Astrocyte of the spinal cord (primary cell): Measurements from ENCODE around the gene CRK.

Experiments used
- DNase-seq: peaks from one replicate; pipeline ENCODE4 v3.0.0; 2011; ENCODE audit warnings: low read depth, low spot score
- H3K4me3 ChIP-seq: 2 replicates; pipeline ENCODE4 v1.5.1; 2011; ENCODE audit warnings: low read depth, mild to moderate bottlenecking, low read length, moderate library complexity
- in situ Hi-C: cut with HindIII; loops from 2 replicates; pipeline ENCODE4 v1.10.0; 2017; ENCODE audit warnings: low sequenced_read_pairs
- TF ChIP-seq, protein P1 (sequence below): IDR thresholded peaks from 2 replicates; pipeline ENCODE4 v1.5.1; 2012; ENCODE audit warnings: low read depth, mild to moderate bottlenecking, low read length, inconsistent platforms

Gene CRK

DNA sequence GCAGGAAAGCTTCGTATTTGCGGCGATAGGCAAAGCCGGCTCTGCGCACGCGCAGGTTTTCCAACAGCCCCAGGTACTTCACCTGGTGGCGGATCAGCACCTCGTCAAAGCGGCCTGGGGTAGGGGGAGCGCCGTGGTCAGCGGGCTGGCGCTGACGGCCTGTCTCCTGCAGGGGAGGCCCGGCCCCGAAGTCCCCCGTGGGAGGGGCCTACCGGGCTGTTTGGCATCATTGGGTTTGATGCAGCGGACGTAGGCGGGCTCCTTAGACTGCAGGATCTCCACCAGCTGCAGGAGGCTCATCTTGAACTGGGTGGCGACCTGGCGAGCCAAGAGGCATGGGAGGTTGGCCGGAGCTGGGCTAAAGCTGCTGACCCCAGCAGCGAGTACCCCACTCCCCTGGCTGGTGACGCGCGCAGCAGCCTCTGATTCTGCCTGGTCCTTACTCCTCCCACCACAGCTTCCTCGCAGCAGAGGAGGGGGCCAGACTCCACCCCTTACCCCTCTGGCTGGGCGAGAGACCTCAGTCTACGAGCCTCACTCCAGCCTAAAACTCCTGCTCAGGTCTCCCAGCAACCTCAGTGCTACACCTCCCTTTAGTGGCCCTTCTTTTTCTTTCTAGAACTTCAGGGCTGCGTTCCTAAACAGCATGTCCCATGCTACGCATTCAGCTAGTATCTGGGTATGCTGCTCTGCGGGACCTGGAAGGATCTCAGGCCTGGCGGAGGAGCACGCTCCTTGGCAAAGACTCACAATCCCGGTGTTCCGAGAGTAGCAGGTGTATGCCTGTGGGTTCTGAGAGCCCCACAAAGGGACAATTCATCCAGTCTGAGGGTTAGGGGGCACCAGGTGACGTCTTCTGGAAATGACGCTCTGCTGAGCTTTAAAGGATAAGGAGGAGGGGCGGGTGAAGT lies 16.1 kb upstream of the CRK start:
- in situ Hi-C loops, result no loop called here
- H3K4me3 ChIP-seq, result no peak overlapping the region
- TF ChIP-seq, protein P1, sequence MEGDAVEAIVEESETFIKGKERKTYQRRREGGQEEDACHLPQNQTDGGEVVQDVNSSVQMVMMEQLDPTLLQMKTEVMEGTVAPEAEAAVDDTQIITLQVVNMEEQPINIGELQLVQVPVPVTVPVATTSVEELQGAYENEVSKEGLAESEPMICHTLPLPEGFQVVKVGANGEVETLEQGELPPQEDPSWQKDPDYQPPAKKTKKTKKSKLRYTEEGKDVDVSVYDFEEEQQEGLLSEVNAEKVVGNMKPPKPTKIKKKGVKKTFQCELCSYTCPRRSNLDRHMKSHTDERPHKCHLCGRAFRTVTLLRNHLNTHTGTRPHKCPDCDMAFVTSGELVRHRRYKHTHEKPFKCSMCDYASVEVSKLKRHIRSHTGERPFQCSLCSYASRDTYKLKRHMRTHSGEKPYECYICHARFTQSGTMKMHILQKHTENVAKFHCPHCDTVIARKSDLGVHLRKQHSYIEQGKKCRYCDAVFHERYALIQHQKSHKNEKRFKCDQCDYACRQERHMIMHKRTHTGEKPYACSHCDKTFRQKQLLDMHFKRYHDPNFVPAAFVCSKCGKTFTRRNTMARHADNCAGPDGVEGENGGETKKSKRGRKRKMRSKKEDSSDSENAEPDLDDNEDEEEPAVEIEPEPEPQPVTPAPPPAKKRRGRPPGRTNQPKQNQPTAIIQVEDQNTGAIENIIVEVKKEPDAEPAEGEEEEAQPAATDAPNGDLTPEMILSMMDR, result no peak
- DNase-seq, result no peak

DNA sequence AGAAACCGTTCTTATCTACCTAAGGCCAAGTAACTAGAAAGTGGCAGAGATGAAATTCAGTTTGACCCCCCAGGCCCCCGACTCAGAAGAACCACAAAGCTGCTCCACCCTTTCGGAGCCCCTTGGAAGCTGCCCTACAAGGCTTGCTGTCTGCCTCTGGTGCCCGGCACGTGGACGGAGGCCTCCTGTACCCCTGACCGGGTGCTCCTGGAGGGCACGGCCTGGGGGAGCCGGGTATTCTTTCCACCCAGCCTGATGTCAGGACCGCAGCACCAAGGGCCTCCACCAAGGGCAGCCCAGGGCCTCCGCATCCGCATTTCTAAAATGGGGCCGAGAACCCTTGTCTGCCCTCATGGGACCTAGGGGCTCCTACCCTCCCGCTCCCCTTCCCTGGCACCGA lies 15.5 kb upstream of the CRK start:
- TF ChIP-seq, protein P1, result no peak
- in situ Hi-C loops, result no loop called here
- H3K4me3 ChIP-seq, result no peak overlapping the region
- DNase-seq, result no peak

DNA sequence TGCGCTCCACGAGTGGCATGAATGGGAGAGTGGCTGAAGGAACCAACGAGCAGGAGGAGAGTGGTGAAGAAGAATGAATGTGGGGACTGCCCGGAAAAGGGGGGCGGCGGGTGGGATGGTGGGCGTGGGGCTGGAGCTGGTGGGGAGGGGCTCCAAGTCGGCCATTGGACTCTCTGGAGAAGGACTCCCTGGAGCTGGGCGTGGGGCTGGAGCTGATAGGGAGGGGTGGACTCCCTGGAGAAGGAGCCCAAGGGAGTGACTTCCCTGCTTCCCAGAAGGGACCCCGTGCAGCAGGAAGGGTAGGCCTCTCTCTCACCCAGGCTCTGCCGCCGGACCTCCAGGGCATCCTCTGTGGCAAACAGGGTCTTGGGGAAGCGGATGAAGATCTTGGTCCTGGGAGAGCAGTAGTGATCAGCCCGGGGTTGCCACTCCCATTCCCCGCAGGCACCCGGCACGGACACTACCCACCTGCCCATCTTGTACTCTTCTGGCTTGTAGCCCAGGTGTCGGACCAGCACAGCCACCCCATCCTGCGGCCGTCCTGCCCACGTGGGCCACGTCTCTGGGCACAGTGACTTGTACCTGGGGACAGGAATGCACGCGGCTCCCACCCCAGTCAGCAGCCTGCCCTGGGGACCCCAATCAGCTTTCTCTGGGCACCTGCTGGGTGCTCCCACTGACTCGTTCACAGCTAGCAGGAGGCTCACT lies 14.9 kb upstream of the CRK start:
- no peak overlapping the region for H3K4me3 ChIP-seq
- DNase-seq, result no peak
- in situ Hi-C loops, result no loop called here
- TF ChIP-seq, protein P1, result no peak

DNA sequence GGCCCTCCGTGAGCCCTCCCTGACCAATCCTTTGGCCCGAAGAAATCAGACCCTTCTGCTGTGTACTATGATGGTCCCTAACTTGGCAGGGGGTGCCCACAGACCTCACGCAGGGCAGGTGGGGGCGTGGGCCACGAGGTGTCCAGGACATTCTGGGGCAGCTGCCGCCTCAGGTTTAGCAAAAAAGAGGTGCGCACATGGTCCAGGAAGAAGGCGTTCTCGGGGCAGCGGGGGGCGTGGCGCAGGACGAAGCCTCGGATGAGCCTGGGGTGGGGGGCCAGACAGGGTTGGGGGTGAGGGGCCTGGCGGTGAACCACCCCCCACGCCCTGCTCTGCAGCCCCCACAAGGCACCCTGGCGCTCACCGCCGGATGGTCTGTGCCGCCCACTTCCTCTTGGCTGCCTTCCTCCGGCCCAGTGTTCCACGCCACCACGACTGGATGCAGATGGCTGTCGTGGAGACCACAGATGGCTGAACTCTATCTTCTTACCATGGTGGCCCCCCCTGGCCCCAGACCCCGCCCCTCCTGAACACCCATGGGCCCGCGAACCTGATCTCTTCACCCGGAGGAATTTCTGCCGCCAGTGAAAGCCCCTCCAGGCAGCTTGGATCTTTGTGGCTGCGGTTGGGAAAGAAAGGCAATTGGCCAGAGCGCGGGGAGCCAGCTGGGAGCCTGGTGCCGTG lies 14.2 kb upstream of the CRK start:
- in situ Hi-C loops, result no loop called here
- no peak for DNase-seq
- TF ChIP-seq, protein P1, result no peak
- no peak overlapping the region for H3K4me3 ChIP-seq

DNA sequence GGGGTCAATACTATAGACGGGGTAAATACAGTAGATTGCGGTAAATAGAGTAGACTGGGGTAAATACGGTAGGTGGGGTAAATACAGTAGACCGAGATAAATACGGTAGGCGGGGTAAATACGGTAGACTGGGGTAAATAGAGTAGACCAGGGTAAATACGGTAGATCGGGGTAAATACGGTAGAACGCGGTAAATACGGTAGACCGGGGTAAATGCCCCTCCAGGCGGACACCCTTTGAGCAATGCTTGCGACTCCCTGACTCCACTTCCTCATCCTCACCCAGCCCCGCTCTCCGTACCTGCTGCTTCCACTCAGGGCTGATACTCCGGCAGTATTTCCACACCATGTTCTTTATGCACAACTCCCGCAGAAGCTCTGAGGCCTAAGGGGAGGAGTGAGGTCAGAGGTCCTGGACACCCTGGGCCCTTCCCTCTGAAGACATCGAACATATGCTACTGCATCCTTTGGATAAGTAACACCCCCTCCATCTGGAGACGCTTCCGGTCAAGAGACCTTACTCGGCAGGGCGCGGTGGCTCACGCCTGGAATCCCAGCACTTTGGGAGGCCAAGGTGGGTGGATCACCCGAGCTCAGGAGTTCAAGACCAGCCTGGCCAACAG lies 13.3 kb upstream of the CRK start:
- TF ChIP-seq, protein P1, result no peak

DNA sequence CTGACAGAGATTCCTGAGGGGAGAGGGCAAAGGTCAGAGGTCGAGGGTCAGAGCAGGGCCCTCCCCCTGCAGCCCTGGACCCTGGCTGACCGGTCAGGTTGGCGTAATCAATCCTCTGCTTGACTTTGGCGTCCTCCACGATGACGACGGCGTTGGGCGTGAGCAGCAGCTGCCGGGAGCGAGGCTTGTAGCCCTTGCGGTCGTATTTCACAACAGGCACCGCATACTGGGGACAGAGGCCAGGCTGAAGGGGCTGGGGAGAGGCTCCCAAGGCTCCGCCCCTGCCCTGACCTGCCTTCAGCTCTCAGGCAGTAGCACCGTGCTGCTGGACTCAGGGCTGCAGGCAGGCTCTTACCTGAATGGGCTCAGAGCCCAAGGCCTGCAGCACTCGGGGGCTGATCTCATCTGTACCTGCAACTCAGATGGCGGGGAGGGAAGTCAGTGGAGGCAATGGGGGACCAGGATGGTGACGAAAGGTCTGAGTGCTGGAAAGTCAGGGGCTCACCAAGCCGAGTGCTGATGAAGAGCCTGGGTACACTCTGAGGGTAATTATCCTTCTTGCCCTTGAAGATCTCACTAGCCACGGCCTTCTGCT lies 12.0 kb upstream of the CRK start:
- DNase-seq, result no peak
- in situ Hi-C loops, result no loop called here
- H3K4me3 ChIP-seq, result no peak overlapping the region
- TF ChIP-seq, protein P1, result no peak

More for the DNA sequence above, 13.3 kb upstream of the CRK start:
- H3K4me3 ChIP-seq, result no peak overlapping the region
- in situ Hi-C loops, result no loop called here
- no peak for DNase-seq
